ENCODE measurements around the gene TTC7B. TPM values are rescaled to one million over a fixed set of nuclear protein-coding genes. Genes with fewer than 3 reads are reported as not detected.

TTC7B gene
- total and polyA plus RNA-seq, 9 of the 15 experiments (the other 6 are each of a cell fraction or from before 2014, with no cell fraction given): 2.2 to 77.2 (median 36.7) TPM

GRCh38 chr14:90599748-90600507, 216.3 kb downstream of the TTC7B start:
- POLR2A ChIA-PET: no interaction called here
- Histone ChIP-seq H3K9me3 (replicated peaks; ENCODE audit: control insufficient read depth, insufficient read depth, low read depth, low read length) (no peaks in the 10 kb centered on the region), H3K4me3 (no peak overlapping the region), H3K79me2 (ENCODE audit: control insufficient read depth, insufficient read depth, low read length) (no peaks in the 10 kb centered on the region), H2AFZ (ENCODE audit: low read depth, low read length) (no peak overlapping the region), H3K27ac (ENCODE audit: extremely low read depth, low read depth, low read length) (no peak overlapping the region), H3K27me3 (ENCODE audit: control insufficient read depth in 2 of 2, insufficient read depth in 2 of 2, low read length in 2 of 2) (no peaks in the 10 kb centered on the region), H3K9me1 (ENCODE audit: control insufficient read depth, insufficient read depth, low read length) (no peaks in the 10 kb centered on the region), H4K20me1 (replicated peaks; ENCODE audit: control insufficient read depth, insufficient read depth, low read length) (no peaks in the 10 kb centered on the region), H3K4me1 (replicated peaks in 1 of 2; ENCODE audit: control insufficient read depth in 2 of 2, insufficient read depth in 2 of 2, low read length in 2 of 2) (peaks cover 0 to 6% of the 10 kb centered on the region in 2 experiments; a peak in 2 of 5 replicates), H3K4me2 (ENCODE audit: insufficient read depth, low read length) (no peak overlapping the region), H3K36me3 (ENCODE audit: control insufficient read depth, insufficient read depth, low read length) (no peaks in the 10 kb centered on the region; the same call in 2 of the 3 replicates), H3K9ac (ENCODE audit: insufficient read depth in 1 of 2, low read depth in 2 of 2, low read length in 2 of 2) (no peak overlapping the region)
- no TSS peak for BruUV-seq (replicated peaks)
- no peak for ATAC-seq
- no peak for DNase-seq (ENCODE audit: extremely low read depth in 1 of 4, low spot score in 3 of 4)
- intact Hi-C loops (cut with micrococcal nuclease) (no loop called here), in situ Hi-C loops (cut with MboI) (no loop called here)
- TF ChIP-seq ZNF316 (IDR thresholded peaks at IDR 0.05): peak; percentile 49
- peak; percentile 61 for TF ChIP-seq NFE2 (IDR thresholded peaks at IDR 0.05; ENCODE audit: low read depth)
- peak; percentile 79 for TF ChIP-seq MAFG (tag; conservative IDR thresholded peaks at IDR 0.05)
- peak; percentile 56 for TF ChIP-seq C11orf30 (IDR thresholded peaks at IDR 0.05; ENCODE audit: low read depth)
- peak; percentile 44; the same call in 1 of the 2 replicates for TF ChIP-seq NFE2L1 (tag; IDR thresholded peaks at IDR 0.05; ENCODE audit: borderline replicate concordance, low read depth)
- TF ChIP-seq MAFF (IDR thresholded peaks at IDR 0.05; ENCODE audit: low read length): peak; percentile 57
- TF ChIP-seq U2AF1 (optimal IDR thresholded peaks at IDR 0.05; ENCODE audit: low read depth, low read length): no peak
- TF ChIP-seq PREB (CRISPR knock-in tag; IDR thresholded peaks at IDR 0.05): no peak
- WGBS (ENCODE audit: insufficient coverage, low coverage, missing lambda C conversion rate): 87% methylated on average over 9 of the region's 12 CpGs
- no peak for FAIRE-seq
- CTCF ChIA-PET (ENCODE audit: low intra/inter-chr PET ratio): interaction anchor here (1.1 kb wide), 1 partner anchor 299 kb away, joined by 3 read pairs; no protein-coding TSS in a partner anchor

Measured in K562 (cell line).